ENCODE measurements around the gene CTNND1. TPM values are rescaled to one million over a fixed set of nuclear protein-coding genes. Genes with fewer than 3 reads are reported as not detected.

CTNND1 gene
- total RNA-seq, 1 donor from 2014 or later = 179 TPM

- Histone ChIP-seq H3K27ac (no peak overlapping the region), H3K4me3 (no peak overlapping the region), H3K27me3 (no peaks in the 10 kb centered on the region), H3K4me1 (peaks cover 3% of the 10 kb centered on the region), H3K9me3 (no peaks in the 10 kb centered on the region), H3K36me3 (no peaks in the 10 kb centered on the region)
- no peak for DNase-seq (ENCODE audit: extremely low spot score in 2 of 2)
- intact Hi-C loops (cut with DNase I) = no loop called here
- TF ChIP-seq POLR2AphosphoS5 (IDR thresholded peaks at IDR 0.05; ENCODE audit: insufficient read depth in 1 of 2, low read depth in 1 of 2) (no peak), POLR2A (IDR thresholded peaks at IDR 0.05) (no peak)
- TF ChIP-seq, protein P1, sequence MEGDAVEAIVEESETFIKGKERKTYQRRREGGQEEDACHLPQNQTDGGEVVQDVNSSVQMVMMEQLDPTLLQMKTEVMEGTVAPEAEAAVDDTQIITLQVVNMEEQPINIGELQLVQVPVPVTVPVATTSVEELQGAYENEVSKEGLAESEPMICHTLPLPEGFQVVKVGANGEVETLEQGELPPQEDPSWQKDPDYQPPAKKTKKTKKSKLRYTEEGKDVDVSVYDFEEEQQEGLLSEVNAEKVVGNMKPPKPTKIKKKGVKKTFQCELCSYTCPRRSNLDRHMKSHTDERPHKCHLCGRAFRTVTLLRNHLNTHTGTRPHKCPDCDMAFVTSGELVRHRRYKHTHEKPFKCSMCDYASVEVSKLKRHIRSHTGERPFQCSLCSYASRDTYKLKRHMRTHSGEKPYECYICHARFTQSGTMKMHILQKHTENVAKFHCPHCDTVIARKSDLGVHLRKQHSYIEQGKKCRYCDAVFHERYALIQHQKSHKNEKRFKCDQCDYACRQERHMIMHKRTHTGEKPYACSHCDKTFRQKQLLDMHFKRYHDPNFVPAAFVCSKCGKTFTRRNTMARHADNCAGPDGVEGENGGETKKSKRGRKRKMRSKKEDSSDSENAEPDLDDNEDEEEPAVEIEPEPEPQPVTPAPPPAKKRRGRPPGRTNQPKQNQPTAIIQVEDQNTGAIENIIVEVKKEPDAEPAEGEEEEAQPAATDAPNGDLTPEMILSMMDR (IDR thresholded peaks at IDR 0.05) = no peak
These were observed 34.4 kb upstream of the CTNND1 start for GRCh38 chr11:57727185-57727584.

- Histone ChIP-seq H3K9me3 (no peaks in the 10 kb centered on the region), H3K4me3 (no peak overlapping the region), H3K27ac (no peak overlapping the region), H3K4me1 (peaks cover 4% of the 10 kb centered on the region), H3K36me3 (no peaks in the 10 kb centered on the region), H3K27me3 (no peaks in the 10 kb centered on the region)
- DNase-seq (ENCODE audit: extremely low spot score in 2 of 2) = no peak
- intact Hi-C loops (cut with DNase I) = no loop called here
- TF ChIP-seq POLR2AphosphoS5 (IDR thresholded peaks at IDR 0.05; ENCODE audit: insufficient read depth in 1 of 2, low read depth in 1 of 2) (no peak), POLR2A (IDR thresholded peaks at IDR 0.05) (no peak)
- TF ChIP-seq, protein P1 (IDR thresholded peaks at IDR 0.05) = no peak
These were observed 32.8 kb upstream of the CTNND1 start for GRCh38 chr11:57728829-57729228.

DNA sequence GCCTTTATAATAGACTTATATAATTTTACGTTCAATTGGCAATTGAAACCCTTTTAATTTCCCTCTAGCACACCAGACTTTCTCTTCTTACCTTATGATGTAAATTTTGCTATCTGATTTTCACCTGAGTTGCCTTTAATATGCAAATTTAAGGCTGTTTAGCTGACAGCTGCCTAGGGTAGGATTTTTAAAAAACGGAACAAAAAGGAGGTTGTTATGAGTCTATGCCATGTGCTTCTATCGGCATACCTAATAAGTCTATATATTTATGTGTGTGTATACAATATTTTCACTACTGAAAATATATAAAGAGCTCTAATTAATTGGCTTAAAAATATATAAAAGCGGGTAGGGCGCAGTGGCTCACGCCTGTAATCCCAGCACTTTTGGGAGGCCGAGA, 32.1 kb upstream of the CTNND1 start:
- no peak for DNase-seq (ENCODE audit: extremely low spot score in 2 of 2)
- no peak overlapping the region for H3K4me3 ChIP-seq
- no peak for TF ChIP-seq POLR2AphosphoS5 (IDR thresholded peaks at IDR 0.05; ENCODE audit: insufficient read depth in 1 of 2, low read depth in 1 of 2)
- no peak for TF ChIP-seq POLR2A (IDR thresholded peaks at IDR 0.05)
- TF ChIP-seq, protein P1 (IDR thresholded peaks at IDR 0.05) = no peak
- intact Hi-C loops (cut with DNase I) = no loop called here
- peaks cover 4% of the 10 kb centered on the region for H3K4me1 ChIP-seq
- no peak overlapping the region for H3K27ac ChIP-seq
- H3K36me3 ChIP-seq = no peaks in the 10 kb centered on the region
- H3K9me3 ChIP-seq = no peaks in the 10 kb centered on the region
- H3K27me3 ChIP-seq = no peaks in the 10 kb centered on the region

DNA sequence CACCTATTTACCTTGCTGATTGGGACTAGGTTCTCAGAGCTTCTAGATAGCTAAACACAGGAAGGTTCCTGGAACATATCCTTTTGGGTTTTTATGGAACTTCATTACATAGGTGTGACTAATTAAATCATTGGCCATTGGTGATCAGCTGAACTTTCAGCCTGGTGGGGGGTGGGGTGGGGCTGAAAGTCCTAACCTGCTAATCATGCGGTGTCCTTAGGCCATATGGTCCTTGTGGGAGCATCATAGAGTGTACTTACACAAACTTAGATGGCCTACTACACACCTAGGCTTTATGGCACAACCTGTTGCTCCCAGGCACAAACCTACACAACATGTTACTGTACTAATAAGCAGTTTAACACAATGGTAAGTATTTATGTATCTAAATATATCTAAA, 28.9 kb upstream of the CTNND1 start:
- Histone ChIP-seq H3K36me3 (peaks cover 0 to under 1% of the 10 kb centered on the region in 2 donors), H3K4me3 (no peak overlapping the region), H3K4me1 (peaks cover 4% of the 10 kb centered on the region), H3K27ac (no peak overlapping the region), H3K27me3 (no peaks in the 10 kb centered on the region), H3K9me3 (no peaks in the 10 kb centered on the region)
- no peak for DNase-seq (ENCODE audit: extremely low spot score in 2 of 2)
- TF ChIP-seq POLR2A (IDR thresholded peaks at IDR 0.05) (no peak), POLR2AphosphoS5 (IDR thresholded peaks at IDR 0.05; ENCODE audit: insufficient read depth in 1 of 2, low read depth in 1 of 2) (no peak)
- TF ChIP-seq, protein P1 (IDR thresholded peaks at IDR 0.05) = no peak
- intact Hi-C loops (cut with DNase I) = no loop called here

GRCh38 chr11:57735619-57736298, 25.8 kb upstream of the CTNND1 start:
- Histone ChIP-seq H3K4me1 (peaks cover 9% of the 10 kb centered on the region), H3K4me3 (no peak overlapping the region), H3K36me3 (peaks cover 0 to 17% of the 10 kb centered on the region in 2 donors), H3K27me3 (no peaks in the 10 kb centered on the region), H3K27ac (no peak overlapping the region), H3K9me3 (no peaks in the 10 kb centered on the region)
- no peak for DNase-seq (ENCODE audit: extremely low spot score in 2 of 2)
- TF ChIP-seq POLR2A (IDR thresholded peaks at IDR 0.05) = no peak
- no peak for TF ChIP-seq POLR2AphosphoS5 (IDR thresholded peaks at IDR 0.05; ENCODE audit: insufficient read depth in 1 of 2, low read depth in 1 of 2)
- TF ChIP-seq, protein P1 (IDR thresholded peaks at IDR 0.05) = no peak
- intact Hi-C loops (cut with DNase I) = no loop called here
